Neural progenitor cell (in vitro differentiated cells): ENCODE measurements around the gene SDHA. TPM values are rescaled to one million over a fixed set of nuclear protein-coding genes. Genes with fewer than 3 reads are reported as not detected.
"Not testable (repeated sequence)": the region's sequence is repeated elsewhere in the genome, so short reads cannot be mapped to it uniquely, and the experiment has no call there.

ENCODE experiments used
- DNase-seq: peaks from one replicate; pipeline ENCODE4 v3.0.0-alpha.2; 2016; ENCODE audit warnings: low spot score
- H2AFZ ChIP-seq: fragments of 200-600 bp; sonication (generic); replicated peaks from 2 replicates; pipeline ENCODE4 v1.6.1; 2016; ENCODE audit warnings: antibody characterized with exemption
- H3F3A ChIP-seq: fragments of 200-600 bp; sonication (generic); 2 replicates; pipeline ENCODE4 v1.6.1; 2016; ENCODE audit warnings: antibody characterized with exemption, low read depth
- H3K27ac ChIP-seq: fragments of 200-600 bp; sonication (generic); 2 replicates; pipeline ENCODE4 v1.5.1; 2016; ENCODE audit warnings: mild to moderate bottlenecking
- H3K27me3 ChIP-seq: fragments of 200-600 bp; sonication (generic); 2 replicates; pipeline ENCODE4 v1.6.1; 2016; ENCODE audit warnings: mild to moderate bottlenecking, moderate library complexity
- H3K36me3 ChIP-seq: fragments of 200-600 bp; sonication (generic); 2 replicates; pipeline ENCODE4 v1.5.1; 2016
- H3K4me1 ChIP-seq: fragments of 200-600 bp; sonication (generic); 2 replicates; pipeline ENCODE4 v1.6.1; 2016; ENCODE audit warnings: mixed run types
- H3K4me2 ChIP-seq: fragments of 200-600 bp; sonication (generic); 2 replicates; pipeline ENCODE4 v1.6.1; 2016
- H3K4me3 ChIP-seq: fragments of 200-600 bp; sonication (generic); 2 replicates; pipeline ENCODE4 v1.5.1; 2016
- H3K79me2 ChIP-seq: fragments of 200-600 bp; sonication (generic); 2 replicates; pipeline ENCODE4 v1.6.1; 2016; ENCODE audit warnings: low read depth
- H3K9ac ChIP-seq: fragments of 200-600 bp; sonication (generic); 2 replicates; pipeline ENCODE4 v1.6.1; 2016
- H3K9me3 ChIP-seq: fragments of 200-600 bp; sonication (generic); 2 replicates; pipeline ENCODE4 v1.5.1; 2016; ENCODE audit warnings: low read depth
- H4K20me1 ChIP-seq: fragments of 200-600 bp; sonication (generic); 2 replicates; pipeline ENCODE4 v1.6.1; 2016; ENCODE audit warnings: low read depth
- H3K27ac Mint-ChIP-seq: 3 replicates; pipeline ENCODE4 v1.8.0; 2021; ENCODE audit warnings: mixed read lengths
- H3K27me3 Mint-ChIP-seq: 2 replicates; pipeline ENCODE4 v1.8.0; 2022; ENCODE audit warnings: low read depth, mild to moderate bottlenecking, inconsistent platforms, moderate library complexity, mixed read lengths; ENCODE audit not compliant: insufficient read depth
- H3K36me3 Mint-ChIP-seq: 3 replicates; pipeline ENCODE4 v1.8.0; 2021; ENCODE audit warnings: mixed read lengths
- H3K4me1 Mint-ChIP-seq: 3 replicates; pipeline ENCODE4 v1.8.0; 2021; ENCODE audit warnings: mixed read lengths
- H3K4me3 Mint-ChIP-seq: 3 replicates; pipeline ENCODE4 v1.8.0; 2021; ENCODE audit warnings: mild to moderate bottlenecking, moderate library complexity, mixed read lengths
- H3K9me3 Mint-ChIP-seq: 3 replicates; pipeline ENCODE4 v1.8.0; 2020; ENCODE audit warnings: mixed read lengths
- total RNA-seq: library from RNA; depleted of rRNA; stranded (reverse); fragments of >200 nt; gene quantifications from 2 replicates; pipeline ENCODE4 v1.2.3, GENCODE V29; 2015; ENCODE audit warnings: low replicate concordance

SDHA gene
- total RNA-seq, 1 donor from 2014 or later: 47.1 TPM

- H4K20me1 ChIP-seq, H3K4me3 ChIP-seq, H2AFZ ChIP-seq, H3K27me3 Mint-ChIP-seq, H3F3A ChIP-seq, H3K4me3 Mint-ChIP-seq, H3K36me3 ChIP-seq, H3K27me3 ChIP-seq, DNase-seq, H3K27ac ChIP-seq, H3K9me3 Mint-ChIP-seq, H3K9ac ChIP-seq, H3K4me2 ChIP-seq, H3K4me1 ChIP-seq, H3K9me3 ChIP-seq, H3K4me1 Mint-ChIP-seq, H3K27ac Mint-ChIP-seq: not testable (repeated sequence)
- peaks cover 26% of the 10 kb centered on the region for H3K36me3 Mint-ChIP-seq
- H3K79me2 ChIP-seq: peaks cover 23% of the 10 kb centered on the region
These were observed 73.2 kb downstream of the SDHA start for GRCh38 chr5:291345-291744.

GRCh38 chr5:294788-295187 is 76.7 kb downstream of the SDHA start:
- H3K4me1 Mint-ChIP-seq, H3K27me3 Mint-ChIP-seq, H3K4me2 ChIP-seq, H3K9me3 ChIP-seq, H3K4me3 ChIP-seq, H3K36me3 ChIP-seq, H3K27ac Mint-ChIP-seq, H3K27ac ChIP-seq, H3K79me2 ChIP-seq, H4K20me1 ChIP-seq, DNase-seq, H2AFZ ChIP-seq, H3F3A ChIP-seq, H3K9ac ChIP-seq, H3K4me3 Mint-ChIP-seq, H3K9me3 Mint-ChIP-seq, H3K27me3 ChIP-seq: not testable (repeated sequence)
- H3K36me3 Mint-ChIP-seq: peaks cover 26% of the 10 kb centered on the region
- H3K4me1 ChIP-seq: peaks cover 12% of the 10 kb centered on the region

- not testable (repeated sequence) for H3K9ac ChIP-seq, H3K9me3 Mint-ChIP-seq, H3K4me2 ChIP-seq, H3K27me3 ChIP-seq, H3K27me3 Mint-ChIP-seq, H3K36me3 ChIP-seq, H2AFZ ChIP-seq, H3K9me3 ChIP-seq, H3K79me2 ChIP-seq, H3K27ac ChIP-seq, H3K4me1 Mint-ChIP-seq, H3F3A ChIP-seq, H3K4me3 ChIP-seq, H3K4me3 Mint-ChIP-seq, H4K20me1 ChIP-seq, DNase-seq
- H3K4me1 ChIP-seq: peaks cover 12% of the 10 kb centered on the region
- H3K36me3 Mint-ChIP-seq: peaks cover 23% of the 10 kb centered on the region
- H3K27ac Mint-ChIP-seq: peak overlapping the region; percentile 35
These were observed 78.1 kb downstream of the SDHA start for GRCh38 chr5:296207-296606.

GRCh38 chr5:296954-297353 is 78.8 kb downstream of the SDHA start:
- H3K4me2 ChIP-seq, H3K9ac ChIP-seq, H3F3A ChIP-seq, H3K27me3 Mint-ChIP-seq, H3K4me3 Mint-ChIP-seq, H3K27ac Mint-ChIP-seq, H3K27ac ChIP-seq, H3K36me3 ChIP-seq, H3K4me3 ChIP-seq, H3K9me3 Mint-ChIP-seq, H3K79me2 ChIP-seq, H4K20me1 ChIP-seq, DNase-seq, H2AFZ ChIP-seq, H3K27me3 ChIP-seq, H3K9me3 ChIP-seq: not testable (repeated sequence)
- Mint-ChIP-seq H3K36me3 (peaks cover 15% of the 10 kb centered on the region), H3K4me1 (peaks cover 11% of the 10 kb centered on the region)
- H3K4me1 ChIP-seq: peaks cover 12% of the 10 kb centered on the region

GRCh38 chr5:297448-297847 is 79.3 kb downstream of the SDHA start:
- not testable (repeated sequence) for H3K79me2 ChIP-seq, DNase-seq, H3K36me3 ChIP-seq, H3K9me3 Mint-ChIP-seq, H4K20me1 ChIP-seq, H3K27ac ChIP-seq, H2AFZ ChIP-seq, H3F3A ChIP-seq, H3K27me3 ChIP-seq, H3K9me3 ChIP-seq, H3K4me3 ChIP-seq, H3K9ac ChIP-seq, H3K4me3 Mint-ChIP-seq, H3K4me2 ChIP-seq, H3K27me3 Mint-ChIP-seq, H3K27ac Mint-ChIP-seq
- Mint-ChIP-seq H3K36me3 (peaks cover 11% of the 10 kb centered on the region), H3K4me1 (peaks cover 14% of the 10 kb centered on the region)
- peaks cover 12% of the 10 kb centered on the region for H3K4me1 ChIP-seq

GRCh38 chr5:297991-298736 is 80.0 kb downstream of the SDHA start:
- H3K27ac Mint-ChIP-seq, H3K9me3 Mint-ChIP-seq, H3K4me3 ChIP-seq, H3K9me3 ChIP-seq, H3K27ac ChIP-seq, H3K9ac ChIP-seq, H3K36me3 ChIP-seq, H3K36me3 Mint-ChIP-seq, H3F3A ChIP-seq, H3K27me3 Mint-ChIP-seq, H2AFZ ChIP-seq, H4K20me1 ChIP-seq, H3K79me2 ChIP-seq, H3K4me3 Mint-ChIP-seq, DNase-seq, H3K27me3 ChIP-seq: not testable (repeated sequence)
- Histone ChIP-seq H3K4me2 (peak overlapping the region; percentile 31), H3K4me1 (peaks cover 12% of the 10 kb centered on the region)
- H3K4me1 Mint-ChIP-seq: peaks cover 14% of the 10 kb centered on the region
